Activated CD4-positive, alpha-beta T cell treated with anti-CD3 and anti-CD28 coated beads, Interleukin-2, amount 50 U/mL, for 24 hours (primary cell): ENCODE results near the gene DNAJB7.
"Not testable (repeated sequence)": the region's sequence is repeated elsewhere in the genome, so short reads cannot be mapped to it uniquely, and the experiment has no call there.

Experiments
- DNase-seq, 2 donors: peaks; one replicate each; pipeline ENCODE4 v3.0.0-alpha.2; 2020; ENCODE audit warnings: low read depth in 1 of 2, low spot score in 1 of 2

Gene DNAJB7

DNA sequence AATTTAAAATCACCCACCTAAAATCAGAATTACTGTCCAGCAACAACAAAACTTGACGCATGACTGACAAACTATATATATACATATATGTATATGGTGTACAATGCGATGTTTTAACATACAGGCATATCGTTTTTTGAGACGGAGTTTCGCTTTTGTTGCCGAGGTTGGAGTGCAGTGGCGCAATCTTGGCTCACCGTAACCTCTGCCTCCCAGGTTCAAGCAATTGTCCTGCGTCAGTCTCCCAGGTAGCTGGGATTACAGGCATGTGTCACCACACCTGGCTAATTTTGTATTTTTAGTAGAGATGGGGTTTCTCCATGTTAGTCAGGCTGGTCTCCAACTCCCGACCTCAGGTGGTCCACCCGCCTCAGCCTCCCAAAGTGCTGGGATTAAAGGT is 16.1 kb downstream of the DNAJB7 start:
- DNase-seq: not testable (repeated sequence)

DNA sequence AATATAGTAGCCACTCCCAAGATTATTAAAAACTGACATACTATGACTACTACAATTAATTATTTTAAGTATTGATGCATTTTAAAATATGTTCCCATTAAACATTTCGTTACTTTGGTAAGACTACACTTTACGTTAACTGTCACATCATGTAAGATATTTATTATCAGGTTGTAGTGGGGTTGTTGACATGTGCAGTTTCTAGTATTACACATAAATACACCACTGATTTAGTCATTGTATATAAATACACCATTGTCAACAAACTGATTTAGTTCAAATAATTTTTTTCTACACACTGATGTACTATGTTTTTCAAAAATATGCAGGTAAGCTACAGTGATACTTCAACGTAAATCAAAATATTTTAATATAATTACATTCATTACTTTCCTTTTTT is 17.0 kb downstream of the DNAJB7 start:
- no peak for DNase-seq

DNA sequence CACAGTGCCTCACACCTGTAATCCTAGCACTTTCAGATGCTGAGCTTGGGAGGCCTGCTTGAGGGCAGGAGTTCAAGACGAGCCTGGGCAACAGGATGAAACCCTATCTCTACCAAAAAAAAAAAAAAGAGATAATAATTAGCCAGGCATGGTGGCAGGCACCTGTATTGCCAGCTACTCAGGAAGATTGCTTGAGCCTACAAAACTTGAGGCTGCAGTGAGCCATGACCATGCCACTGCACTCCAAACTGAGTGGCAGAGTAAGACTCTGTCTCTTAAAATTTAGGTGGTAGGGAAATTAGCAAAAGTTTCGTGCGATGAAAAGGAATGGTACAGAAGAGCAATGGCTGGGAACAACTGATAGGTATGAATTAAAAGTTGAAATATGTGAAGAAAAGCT is 23.4 kb downstream of the DNAJB7 start:
- no peak for DNase-seq

DNA sequence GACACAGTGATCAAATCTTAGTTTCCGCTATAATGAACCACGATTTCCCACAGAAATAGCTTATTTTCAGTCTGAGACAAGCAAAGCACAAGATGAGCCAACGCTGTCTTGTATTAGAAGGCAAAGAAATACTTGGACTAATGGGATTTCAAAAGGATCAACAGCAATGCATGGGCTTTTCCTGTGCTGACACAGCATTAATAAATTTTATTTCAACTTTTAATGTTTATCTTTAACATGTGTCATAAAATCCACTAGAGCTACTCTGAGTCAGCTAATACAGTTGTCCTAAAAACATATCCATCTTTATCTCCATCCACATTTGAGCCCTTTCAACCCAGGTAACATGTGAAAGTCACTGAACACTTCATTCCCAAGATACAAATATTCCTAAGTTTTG is 27.3 kb downstream of the DNAJB7 start:
- no peak for DNase-seq

DNA sequence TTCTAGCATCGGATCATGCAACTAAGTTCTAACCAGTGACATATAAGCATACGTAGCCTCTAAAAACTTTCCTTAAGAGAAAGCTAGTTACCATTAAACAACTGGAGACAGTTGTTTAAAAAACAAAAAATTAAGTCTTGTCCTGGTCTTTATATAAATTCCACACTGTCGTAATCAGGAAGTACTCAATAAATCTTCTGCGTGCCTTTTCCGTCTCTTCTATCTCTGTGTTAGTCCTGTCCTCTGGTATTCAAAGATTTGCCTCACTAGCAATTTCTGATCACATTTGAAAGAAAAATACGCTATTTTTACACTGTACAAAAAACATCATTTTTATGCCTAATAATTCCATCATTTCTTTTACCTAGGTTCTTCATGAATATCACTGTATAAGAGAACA is 32.8 kb downstream of the DNAJB7 start:
- DNase-seq: no peak

DNA sequence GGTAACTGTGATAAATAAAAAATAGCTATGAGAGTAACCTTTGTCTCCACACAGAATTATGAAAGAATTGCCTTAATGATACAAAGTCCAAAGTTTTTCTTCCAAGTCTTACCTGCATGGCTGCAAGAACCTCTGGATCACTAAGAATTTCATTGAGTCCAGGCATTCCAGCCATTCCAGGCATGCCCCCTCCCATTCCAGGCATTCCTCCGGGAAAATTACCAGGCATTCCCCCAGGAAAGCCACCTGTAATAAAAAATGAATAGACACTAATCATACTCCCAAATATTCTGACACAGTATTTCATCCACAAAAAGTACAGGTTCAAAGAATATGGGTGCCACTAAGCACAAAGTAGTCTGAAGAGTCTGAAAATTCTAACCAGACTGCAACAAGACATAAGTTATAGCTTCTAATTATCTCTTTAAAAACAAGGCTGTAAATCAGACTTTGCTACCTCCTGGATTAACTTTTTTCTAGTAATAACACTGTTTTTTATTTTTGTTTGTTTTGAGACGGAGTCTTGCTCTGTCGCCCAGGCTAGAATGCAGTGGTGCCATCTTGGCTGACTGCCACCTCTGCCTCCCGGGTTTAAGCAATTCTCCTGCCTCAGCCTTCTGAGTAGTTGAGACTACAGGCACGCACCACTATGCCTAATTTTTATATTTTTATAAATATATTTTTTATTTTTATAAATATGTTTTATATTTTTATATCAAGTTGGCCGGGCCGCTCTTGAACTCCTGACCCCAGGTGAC is 34.8 kb downstream of the DNAJB7 start:
- no peak for DNase-seq

DNA sequence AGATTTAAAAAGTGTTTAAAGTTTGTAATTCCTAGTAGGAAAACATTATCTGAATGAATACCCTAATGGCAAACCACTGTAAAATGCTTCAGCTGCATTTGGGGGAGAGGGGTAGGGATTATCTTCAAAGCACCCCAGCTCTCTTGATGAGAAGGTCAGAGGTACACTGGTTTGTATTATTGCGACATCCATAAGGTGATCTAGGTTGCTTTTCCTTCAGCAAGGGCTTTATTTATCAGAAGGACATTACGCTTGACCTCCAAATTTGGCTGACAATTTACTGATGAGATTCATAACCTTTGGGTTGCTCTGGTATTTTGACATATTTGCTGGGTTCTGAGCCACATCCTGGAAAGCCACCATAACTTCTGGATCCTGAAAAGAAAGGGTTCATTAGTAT is 35.6 kb downstream of the DNAJB7 start:
- not testable (repeated sequence) for DNase-seq

DNA sequence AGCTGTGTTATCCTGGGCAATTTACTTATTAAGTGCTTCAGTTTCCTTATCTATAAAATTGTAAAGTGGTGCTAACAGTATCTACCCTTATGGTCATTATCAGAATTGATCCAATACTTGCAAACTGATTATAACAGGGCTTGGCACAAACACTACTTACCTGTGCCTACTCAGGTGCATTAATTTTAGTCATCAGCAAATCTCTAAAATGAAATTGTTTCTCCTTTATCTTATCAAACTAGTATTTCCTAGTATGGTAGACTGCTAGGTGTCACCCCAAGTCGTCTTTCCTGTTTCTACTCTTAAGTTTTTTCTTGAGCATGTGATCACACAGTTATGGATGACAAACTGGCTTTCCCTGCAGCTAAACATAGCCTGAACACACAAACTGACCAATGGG is 38.5 kb downstream of the DNAJB7 start:
- DNase-seq: no peak

DNA sequence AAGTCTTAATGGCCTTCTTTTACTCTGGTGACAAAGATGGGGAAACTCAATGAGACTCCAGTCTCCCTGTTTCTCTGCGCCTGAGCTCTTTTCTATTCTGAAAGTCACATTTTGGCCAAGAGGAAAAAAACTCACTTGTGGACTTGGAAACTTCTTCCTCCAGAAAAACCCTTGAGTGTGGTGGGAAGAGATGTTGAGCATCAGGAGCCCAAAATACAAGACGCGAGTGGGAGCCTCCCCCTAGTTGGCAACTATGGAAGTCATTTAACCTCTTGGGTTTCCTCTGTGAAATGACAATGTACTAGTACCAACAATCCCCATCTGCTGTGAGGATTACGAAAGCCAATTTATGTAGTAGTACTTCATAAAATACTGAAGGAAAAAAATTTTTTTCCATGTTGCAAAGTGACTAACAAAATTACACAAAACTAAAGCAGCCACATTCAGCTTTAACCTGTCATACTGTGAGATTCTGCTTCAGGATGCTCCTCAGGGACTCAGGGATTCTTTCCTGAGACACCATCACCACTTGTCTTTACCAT is 42.2 kb downstream of the DNAJB7 start:
- no peak for DNase-seq

DNA sequence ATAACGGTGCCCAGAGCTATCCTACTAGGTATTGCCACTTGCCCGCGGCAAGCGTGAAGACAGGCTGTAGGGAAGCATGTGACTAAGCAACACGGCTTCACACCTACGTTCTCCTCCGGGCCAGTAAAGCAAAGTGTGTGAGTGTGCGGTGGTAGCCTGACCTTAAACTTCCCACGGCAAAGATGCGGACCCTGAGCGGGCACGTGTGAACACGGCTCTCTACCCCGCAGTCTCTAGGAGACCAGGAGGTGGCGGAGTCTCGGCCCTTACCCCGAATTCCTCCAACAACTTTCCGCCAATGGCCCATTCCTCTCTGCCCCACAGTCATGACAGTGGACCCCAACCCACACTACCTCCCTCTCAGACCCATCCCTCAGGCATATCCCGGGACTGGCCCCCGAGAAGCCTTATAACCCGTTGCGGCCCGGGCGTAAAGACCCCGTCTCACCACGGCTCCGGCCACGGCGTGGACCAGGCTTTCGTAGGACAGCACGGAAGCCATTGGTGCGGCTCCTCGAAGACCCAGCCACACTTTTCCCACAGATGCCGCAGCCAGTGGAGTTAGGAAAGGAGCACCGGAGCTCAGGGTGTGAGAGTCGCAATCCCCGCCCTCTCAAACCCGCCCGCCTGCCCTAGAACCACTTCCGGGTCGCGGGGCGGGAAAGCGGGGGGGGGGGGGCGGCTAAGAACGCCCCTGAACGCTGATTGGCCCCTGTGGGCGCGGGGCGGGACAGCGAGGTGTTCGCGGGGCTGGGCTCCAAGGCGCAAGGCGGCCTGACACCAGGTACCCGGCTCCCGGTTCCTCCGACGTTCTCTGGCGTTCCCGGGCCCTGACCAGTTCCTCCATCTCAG is 42.9 kb downstream of the DNAJB7 start, which contains the start of gene SLC25A17:
Gene SLC25A17, minus strand, starts transcription at position 600 of the 852 bp plus-strand sequence. Its CDS starts 98 bp downstream, at position 502.
- DNase-seq: peak; percentile 75 to 80

DNA sequence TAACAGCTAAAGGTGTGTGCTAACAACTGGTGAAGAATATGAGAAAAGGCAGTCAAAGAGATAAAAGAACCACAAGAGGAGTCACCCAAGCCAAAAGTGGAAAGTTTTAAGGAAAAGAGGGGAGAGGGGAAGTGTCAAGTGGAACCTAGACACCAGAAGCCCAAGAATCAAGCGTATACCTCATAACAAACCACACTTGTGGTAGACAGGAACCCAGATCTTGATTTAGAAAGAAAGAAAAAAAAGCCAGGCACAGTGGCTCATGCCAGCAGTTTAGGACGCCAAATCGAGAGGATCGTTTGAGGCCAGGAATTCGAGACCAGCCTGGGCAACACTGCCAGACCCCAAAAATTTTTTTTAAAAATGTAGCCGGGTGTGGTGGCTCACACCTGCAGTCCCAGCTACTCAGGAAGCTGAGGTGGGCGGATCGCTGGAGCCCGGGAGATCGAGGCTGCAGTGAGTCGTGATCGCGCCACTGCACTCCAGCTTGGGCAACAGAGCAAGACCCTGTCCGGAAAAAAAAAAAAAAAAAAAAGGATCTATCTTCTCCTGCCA is 43.6 kb downstream of the DNAJB7 start:
- no peak for DNase-seq

DNA sequence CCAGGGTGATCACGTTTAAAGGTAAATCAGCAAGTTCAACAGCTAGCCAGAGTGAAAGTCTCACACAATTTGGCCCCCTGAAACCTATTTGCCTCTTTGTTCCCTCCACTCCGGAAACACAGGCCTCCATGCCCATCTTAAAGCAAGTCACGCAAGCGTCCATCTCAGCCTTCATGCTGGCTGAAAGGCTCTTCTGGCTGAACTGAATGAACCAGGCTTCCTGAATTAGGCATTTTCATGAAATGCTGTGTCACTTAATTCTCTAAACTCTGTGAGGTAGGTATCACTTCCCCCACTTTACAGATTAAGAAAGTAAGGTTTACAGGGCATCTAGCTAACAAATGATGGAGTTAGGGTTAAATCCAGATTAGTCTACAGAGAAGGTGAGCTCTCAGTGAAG is 44.2 kb downstream of the DNAJB7 start:
- DNase-seq: no peak

DNA sequence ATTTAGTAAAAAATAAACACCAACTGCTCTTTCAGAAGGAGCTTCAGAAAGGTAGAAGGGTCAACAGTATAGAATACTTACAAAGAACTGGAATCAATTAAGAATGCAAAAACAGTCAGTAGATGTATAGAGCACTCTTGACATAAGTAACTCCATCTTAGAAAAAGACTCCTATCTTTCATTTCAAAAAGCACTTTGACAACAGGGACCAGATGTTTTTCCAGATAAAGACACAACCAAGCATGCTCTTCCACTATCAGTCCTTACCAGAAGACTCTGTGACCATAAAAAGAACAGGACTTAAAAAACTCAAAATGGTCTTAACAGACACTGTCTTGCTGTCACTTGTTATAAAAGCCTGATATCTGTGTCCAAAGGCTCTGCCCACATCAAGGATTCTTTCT is 48.0 kb downstream of the DNAJB7 start:
- no peak for DNase-seq
